HEK293 (cell line): ENCODE data around the gene MCCC2.
A peak's percentile ranks its signal among the peaks of the same experiment; 100 is the strongest.

ENCODE experiments used
- CTCF ChIA-PET: fragments of 350-600 bp; formaldehyde crosslinking; extraction: SDS; loops from one replicate; lab custom pipeline; 2021; ENCODE audit warnings: antibody characterized with exemption; lab: Yijun Ruan, JAX
- POLR2A ChIA-PET: fragments of 300-600 bp; formaldehyde crosslinking; extraction: SDS; loops from one replicate; lab custom pipeline; 2020; ENCODE audit warnings: antibody characterized with exemption, inconsistent platforms; lab: Yijun Ruan, JAX
- H3K27ac ChIP-seq: fragments of 200-500 bp; sonication (Bioruptor generic); 2 replicates; pipeline ENCODE4 v1.5.1; 2014; ENCODE audit warnings: low read depth, low read length, control low read depth, inconsistent platforms; ENCODE audit errors: extremely low read depth
- H3K36me3 ChIP-seq, 2 experiments: fragments of 200-500 bp in 1 of 2; sonication (Bioruptor generic) in 1 of 2; 1 replicate in 1 of 2; 2 replicates in 1 of 2; pipeline ENCODE4 v1.5.1; 2014 to 2017; ENCODE audit warnings: inconsistent platforms in 2 of 2, low read length in 2 of 2; ENCODE audit not compliant: control insufficient read depth in 2 of 2, insufficient read depth in 1 of 2
- H3K4me1 ChIP-seq: fragments of 200-500 bp; sonication (Bioruptor generic); 2 replicates; pipeline ENCODE4 v1.5.1; 2014; ENCODE audit warnings: mild to moderate bottlenecking, low read length, inconsistent platforms; ENCODE audit not compliant: control insufficient read depth, insufficient read depth
- H3K4me3 ChIP-seq: 2 replicates; pipeline ENCODE4 v1.5.1; 2011; ENCODE audit warnings: low read depth, mild to moderate bottlenecking, control low read depth, low read length, moderate library complexity
- H3K9me3 ChIP-seq: fragments of 200-500 bp; sonication (Bioruptor generic); 2 replicates; pipeline ENCODE4 v1.5.1; 2014; ENCODE audit warnings: low read depth, low read length, inconsistent platforms; ENCODE audit not compliant: control insufficient read depth, insufficient read depth
- HOXA7 ChIP-seq: sonication (generic); formaldehyde crosslinking; IDR thresholded peaks from 2 replicates; pipeline ENCODE4 v1.8.1; 2022; ENCODE audit warnings: missing genetic modification reagents, borderline replicate concordance
- SCRT2 ChIP-seq: fragments of 450-650 bp; formaldehyde crosslinking; IDR thresholded peaks from 2 replicates; pipeline ENCODE4 v1.5.1; 2016; ENCODE audit warnings: missing biosample characterization, missing genetic modification characterization
- ZBTB17 ChIP-seq: fragments of 450-650 bp; formaldehyde crosslinking; IDR thresholded peaks from 2 replicates; pipeline ENCODE4 v1.5.1; 2016; ENCODE audit warnings: missing biosample characterization, missing genetic modification characterization
- ZBTB48 ChIP-seq: fragments of 450-650 bp; formaldehyde crosslinking; IDR thresholded peaks from 2 replicates; pipeline ENCODE4 v1.5.1; 2016; ENCODE audit warnings: missing biosample characterization, missing genetic modification characterization
- ZFHX2 ChIP-seq: fragments of 450-650 bp; formaldehyde crosslinking; conservative IDR thresholded peaks from 2 replicates; pipeline ENCODE4 v1.5.1; 2016; ENCODE audit warnings: missing biosample characterization, missing genetic modification characterization
- ZFP3 ChIP-seq: fragments of 450-650 bp; formaldehyde crosslinking; IDR thresholded peaks from 2 replicates; pipeline ENCODE4 v1.5.1; 2016; ENCODE audit warnings: low read depth, missing biosample characterization, missing genetic modification characterization
- ZIC2 ChIP-seq: fragments of 450-650 bp; formaldehyde crosslinking; IDR thresholded peaks from 2 replicates; pipeline ENCODE4 v1.5.1; 2016; ENCODE audit warnings: missing biosample characterization, missing genetic modification characterization
- ZNF10 ChIP-seq: fragments of 450-650 bp; formaldehyde crosslinking; IDR thresholded peaks from 2 replicates; pipeline ENCODE4 v1.5.1; 2017; ENCODE audit warnings: missing biosample characterization, missing genetic modification characterization
- ZNF133 ChIP-seq: fragments of 450-650 bp; formaldehyde crosslinking; IDR thresholded peaks from 2 replicates; pipeline ENCODE4 v1.5.1; 2016; ENCODE audit warnings: missing biosample characterization, missing genetic modification characterization
- ZNF174 ChIP-seq: fragments of 450-650 bp; formaldehyde crosslinking; IDR thresholded peaks from 2 replicates; pipeline ENCODE4 v1.5.0; 2017; ENCODE audit warnings: missing biosample characterization, mild to moderate bottlenecking, missing genetic modification characterization
- ZNF223 ChIP-seq: fragments of 450-650 bp; formaldehyde crosslinking; IDR thresholded peaks from 2 replicates; pipeline ENCODE4 v1.5.1; 2016; ENCODE audit warnings: missing biosample characterization, missing genetic modification characterization
- ZNF335 ChIP-seq: fragments of 450-650 bp; formaldehyde crosslinking; conservative IDR thresholded peaks from 2 replicates; pipeline ENCODE4 v1.5.1; 2016; ENCODE audit warnings: missing biosample characterization, missing genetic modification characterization
- ZNF341 ChIP-seq: fragments of 450-650 bp; formaldehyde crosslinking; IDR thresholded peaks from 2 replicates; pipeline ENCODE4; 2016; ENCODE audit warnings: low read depth, missing biosample characterization, missing genetic modification characterization
- ZNF354C ChIP-seq: fragments of 450-650 bp; formaldehyde crosslinking; IDR thresholded peaks from 2 replicates; pipeline ENCODE4 v1.5.1; 2016; ENCODE audit warnings: missing biosample characterization, missing genetic modification characterization, low read depth, borderline replicate concordance
- ZNF48 ChIP-seq: fragments of 450-650 bp; formaldehyde crosslinking; IDR thresholded peaks from 2 replicates; pipeline ENCODE4 v1.5.1; 2016; ENCODE audit warnings: missing biosample characterization, missing genetic modification characterization
- ZNF629 ChIP-seq: fragments of 450-650 bp; formaldehyde crosslinking; IDR thresholded peaks from 2 replicates; pipeline ENCODE4 v1.5.1; 2017; ENCODE audit warnings: missing biosample characterization, missing genetic modification characterization
- ZNF747 ChIP-seq: fragments of 450-650 bp; formaldehyde crosslinking; IDR thresholded peaks from 2 replicates; pipeline ENCODE4 v1.5.1; 2016; ENCODE audit warnings: missing biosample characterization, missing genetic modification characterization
- ZNF777 ChIP-seq: fragments of 450-650 bp; formaldehyde crosslinking; IDR thresholded peaks from 2 replicates; pipeline ENCODE4 v1.5.1; 2017; ENCODE audit warnings: missing biosample characterization, missing genetic modification characterization, borderline replicate concordance
- ZNF792 ChIP-seq: fragments of 450-650 bp; formaldehyde crosslinking; IDR thresholded peaks from 2 replicates; pipeline ENCODE4 v1.5.1; 2016; ENCODE audit warnings: missing biosample characterization, missing genetic modification characterization
- ZSCAN23 ChIP-seq: fragments of 450-650 bp; formaldehyde crosslinking; IDR thresholded peaks from 2 replicates; pipeline ENCODE4 v1.5.1; 2016; ENCODE audit warnings: missing biosample characterization, missing genetic modification characterization
- TF ChIP-seq, protein P1 (sequence below): fragments of 450-650 bp; formaldehyde crosslinking; IDR thresholded peaks from 2 replicates; pipeline ENCODE4 v1.5.1; 2017; ENCODE audit warnings: missing biosample characterization, missing genetic modification characterization
- TF ChIP-seq, protein P2 (sequence below): fragments of 450-650 bp; formaldehyde crosslinking; IDR thresholded peaks from 2 replicates; pipeline ENCODE4 v1.5.1; 2017; ENCODE audit warnings: missing biosample characterization, missing genetic modification characterization
- TF ChIP-seq, protein P3 (sequence below): fragments of 450-650 bp; formaldehyde crosslinking; IDR thresholded peaks from 2 replicates; pipeline ENCODE4 v1.5.1; 2016; ENCODE audit warnings: missing biosample characterization, missing genetic modification characterization
- TF ChIP-seq, protein P4 (sequence below): fragments of 450-650 bp; formaldehyde crosslinking; IDR thresholded peaks from 2 replicates; pipeline ENCODE4 v1.5.1; 2016; ENCODE audit warnings: missing biosample characterization, missing genetic modification characterization
- TF ChIP-seq, protein P5 (sequence below): fragments of 450-650 bp; formaldehyde crosslinking; IDR thresholded peaks from 2 replicates; pipeline ENCODE4 v1.5.1; 2016; ENCODE audit warnings: missing biosample characterization, missing genetic modification characterization
- TF ChIP-seq, protein P6 (sequence below): fragments of 450-650 bp; formaldehyde crosslinking; IDR thresholded peaks from 2 replicates; pipeline ENCODE4 v1.5.1; 2016; ENCODE audit warnings: missing biosample characterization, missing genetic modification characterization, low read depth
- TF ChIP-seq, protein P7 (sequence below): fragments of 450-650 bp; formaldehyde crosslinking; IDR thresholded peaks from 2 replicates; pipeline ENCODE4 v1.5.1; 2017; ENCODE audit warnings: missing biosample characterization, mild to moderate bottlenecking, missing genetic modification characterization, moderate library complexity

Gene MCCC2

DNA sequence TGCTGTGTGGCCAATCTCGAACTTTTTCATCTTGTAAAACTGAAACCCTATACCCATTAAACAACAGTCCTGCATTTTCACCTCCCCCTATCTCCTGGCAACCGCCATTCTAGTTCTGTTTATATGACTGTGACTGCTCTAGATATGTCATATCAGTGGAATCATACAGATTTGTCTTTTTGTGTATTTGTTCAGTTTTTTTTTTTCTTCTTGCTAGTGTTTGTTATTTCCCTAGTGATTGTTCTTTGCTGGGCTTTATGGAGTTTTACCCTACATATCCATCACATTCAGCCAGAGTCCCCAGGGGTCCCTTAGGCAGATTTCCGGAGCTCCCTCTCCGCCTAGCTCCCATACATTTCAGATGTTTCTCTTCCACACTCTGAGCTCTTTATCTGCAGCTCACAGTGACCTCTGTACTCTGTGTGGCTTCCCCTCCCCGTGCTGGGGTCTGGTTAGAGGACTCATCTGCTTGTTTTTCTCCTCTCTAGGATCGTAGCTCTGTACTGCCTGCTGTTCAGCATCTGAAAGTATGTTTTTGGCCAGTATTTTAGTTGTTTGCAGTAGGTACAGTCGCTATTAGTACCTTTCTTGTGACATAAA is 106.8 kb downstream of the MCCC2 start:
- H3K36me3 ChIP-seq = no peaks in the 10 kb centered on the region
- peaks cover 11% of the 10 kb centered on the region for H3K4me1 ChIP-seq
- no peaks in the 10 kb centered on the region for H3K9me3 ChIP-seq
- peak overlapping the region; percentile 43 for H3K27ac ChIP-seq
- no peak overlapping the region for H3K4me3 ChIP-seq
- POLR2A ChIA-PET = no interaction called here
- CTCF ChIA-PET = interaction anchor here (0.6 to 1.4 kb wide), 4 partner anchors 11 to 218 kb away, joined by 3 to 4 read pairs (median 4); no protein-coding TSS in a partner anchor
- TF ChIP-seq, protein P1, sequence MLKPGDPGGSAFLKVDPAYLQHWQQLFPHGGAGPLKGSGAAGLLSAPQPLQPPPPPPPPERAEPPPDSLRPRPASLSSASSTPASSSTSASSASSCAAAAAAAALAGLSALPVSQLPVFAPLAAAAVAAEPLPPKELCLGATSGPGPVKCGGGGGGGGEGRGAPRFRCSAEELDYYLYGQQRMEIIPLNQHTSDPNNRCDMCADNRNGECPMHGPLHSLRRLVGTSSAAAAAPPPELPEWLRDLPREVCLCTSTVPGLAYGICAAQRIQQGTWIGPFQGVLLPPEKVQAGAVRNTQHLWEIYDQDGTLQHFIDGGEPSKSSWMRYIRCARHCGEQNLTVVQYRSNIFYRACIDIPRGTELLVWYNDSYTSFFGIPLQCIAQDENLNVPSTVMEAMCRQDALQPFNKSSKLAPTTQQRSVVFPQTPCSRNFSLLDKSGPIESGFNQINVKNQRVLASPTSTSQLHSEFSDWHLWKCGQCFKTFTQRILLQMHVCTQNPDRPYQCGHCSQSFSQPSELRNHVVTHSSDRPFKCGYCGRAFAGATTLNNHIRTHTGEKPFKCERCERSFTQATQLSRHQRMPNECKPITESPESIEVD (tag by site-specific recombination) = peak; percentile 96
- TF ChIP-seq ZBTB48 (tag by site-specific recombination) (peak; percentile 91), ZNF354C (tag by site-specific recombination) (no peak), ZNF777 (tag by site-specific recombination) (no peak), ZNF747 (no peak), ZNF629 (tag by site-specific recombination) (no peak), ZNF174 (no peak), ZNF341 (peak; percentile 43; the same call in 1 of the 2 replicates), ZFP3 (tag by site-specific recombination) (no peak), ZNF133 (tag by site-specific recombination) (no peak), ZBTB17 (tag by site-specific recombination) (peak; percentile 97), ZNF335 (tag by site-specific recombination) (peak; percentile 77), ZFHX2 (tag by site-specific recombination) (no peak), ZNF10 (no peak), ZIC2 (tag by site-specific recombination) (peak; percentile 31), SCRT2 (tag by site-specific recombination) (no peak), HOXA7 (CRISPR knock-in tag) (no peak), ZNF223 (no peak), ZSCAN23 (tag by site-specific recombination) (no peak), ZNF48 (tag by site-specific recombination) (no peak), ZNF792 (tag by site-specific recombination) (no peak)
- TF ChIP-seq, protein P2, sequence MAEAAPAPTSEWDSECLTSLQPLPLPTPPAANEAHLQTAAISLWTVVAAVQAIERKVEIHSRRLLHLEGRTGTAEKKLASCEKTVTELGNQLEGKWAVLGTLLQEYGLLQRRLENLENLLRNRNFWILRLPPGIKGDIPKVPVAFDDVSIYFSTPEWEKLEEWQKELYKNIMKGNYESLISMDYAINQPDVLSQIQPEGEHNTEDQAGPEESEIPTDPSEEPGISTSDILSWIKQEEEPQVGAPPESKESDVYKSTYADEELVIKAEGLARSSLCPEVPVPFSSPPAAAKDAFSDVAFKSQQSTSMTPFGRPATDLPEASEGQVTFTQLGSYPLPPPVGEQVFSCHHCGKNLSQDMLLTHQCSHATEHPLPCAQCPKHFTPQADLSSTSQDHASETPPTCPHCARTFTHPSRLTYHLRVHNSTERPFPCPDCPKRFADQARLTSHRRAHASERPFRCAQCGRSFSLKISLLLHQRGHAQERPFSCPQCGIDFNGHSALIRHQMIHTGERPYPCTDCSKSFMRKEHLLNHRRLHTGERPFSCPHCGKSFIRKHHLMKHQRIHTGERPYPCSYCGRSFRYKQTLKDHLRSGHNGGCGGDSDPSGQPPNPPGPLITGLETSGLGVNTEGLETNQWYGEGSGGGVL (tag by site-specific recombination) = 0 out of 2 replicates have a peak, but pooled peaks have one; percentile 10
- TF ChIP-seq, protein P3, sequence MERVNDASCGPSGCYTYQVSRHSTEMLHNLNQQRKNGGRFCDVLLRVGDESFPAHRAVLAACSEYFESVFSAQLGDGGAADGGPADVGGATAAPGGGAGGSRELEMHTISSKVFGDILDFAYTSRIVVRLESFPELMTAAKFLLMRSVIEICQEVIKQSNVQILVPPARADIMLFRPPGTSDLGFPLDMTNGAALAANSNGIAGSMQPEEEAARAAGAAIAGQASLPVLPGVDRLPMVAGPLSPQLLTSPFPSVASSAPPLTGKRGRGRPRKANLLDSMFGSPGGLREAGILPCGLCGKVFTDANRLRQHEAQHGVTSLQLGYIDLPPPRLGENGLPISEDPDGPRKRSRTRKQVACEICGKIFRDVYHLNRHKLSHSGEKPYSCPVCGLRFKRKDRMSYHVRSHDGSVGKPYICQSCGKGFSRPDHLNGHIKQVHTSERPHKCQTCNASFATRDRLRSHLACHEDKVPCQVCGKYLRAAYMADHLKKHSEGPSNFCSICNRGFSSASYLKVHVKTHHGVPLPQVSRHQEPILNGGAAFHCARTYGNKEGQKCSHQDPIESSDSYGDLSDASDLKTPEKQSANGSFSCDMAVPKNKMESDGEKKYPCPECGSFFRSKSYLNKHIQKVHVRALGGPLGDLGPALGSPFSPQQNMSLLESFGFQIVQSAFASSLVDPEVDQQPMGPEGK = peak; percentile 30; the same call in 1 of the 2 replicates
- TF ChIP-seq, protein P4, sequence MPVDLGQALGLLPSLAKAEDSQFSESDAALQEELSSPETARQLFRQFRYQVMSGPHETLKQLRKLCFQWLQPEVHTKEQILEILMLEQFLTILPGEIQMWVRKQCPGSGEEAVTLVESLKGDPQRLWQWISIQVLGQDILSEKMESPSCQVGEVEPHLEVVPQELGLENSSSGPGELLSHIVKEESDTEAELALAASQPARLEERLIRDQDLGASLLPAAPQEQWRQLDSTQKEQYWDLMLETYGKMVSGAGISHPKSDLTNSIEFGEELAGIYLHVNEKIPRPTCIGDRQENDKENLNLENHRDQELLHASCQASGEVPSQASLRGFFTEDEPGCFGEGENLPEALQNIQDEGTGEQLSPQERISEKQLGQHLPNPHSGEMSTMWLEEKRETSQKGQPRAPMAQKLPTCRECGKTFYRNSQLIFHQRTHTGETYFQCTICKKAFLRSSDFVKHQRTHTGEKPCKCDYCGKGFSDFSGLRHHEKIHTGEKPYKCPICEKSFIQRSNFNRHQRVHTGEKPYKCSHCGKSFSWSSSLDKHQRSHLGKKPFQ (tag by site-specific recombination) = peak; percentile 23; the same call in 1 of the 2 replicates
- TF ChIP-seq, protein P5, sequence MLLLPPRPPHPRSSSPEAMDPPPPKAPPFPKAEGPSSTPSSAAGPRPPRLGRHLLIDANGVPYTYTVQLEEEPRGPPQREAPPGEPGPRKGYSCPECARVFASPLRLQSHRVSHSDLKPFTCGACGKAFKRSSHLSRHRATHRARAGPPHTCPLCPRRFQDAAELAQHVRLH (tag by site-specific recombination) = peak; percentile 72
- TF ChIP-seq, protein P6, sequence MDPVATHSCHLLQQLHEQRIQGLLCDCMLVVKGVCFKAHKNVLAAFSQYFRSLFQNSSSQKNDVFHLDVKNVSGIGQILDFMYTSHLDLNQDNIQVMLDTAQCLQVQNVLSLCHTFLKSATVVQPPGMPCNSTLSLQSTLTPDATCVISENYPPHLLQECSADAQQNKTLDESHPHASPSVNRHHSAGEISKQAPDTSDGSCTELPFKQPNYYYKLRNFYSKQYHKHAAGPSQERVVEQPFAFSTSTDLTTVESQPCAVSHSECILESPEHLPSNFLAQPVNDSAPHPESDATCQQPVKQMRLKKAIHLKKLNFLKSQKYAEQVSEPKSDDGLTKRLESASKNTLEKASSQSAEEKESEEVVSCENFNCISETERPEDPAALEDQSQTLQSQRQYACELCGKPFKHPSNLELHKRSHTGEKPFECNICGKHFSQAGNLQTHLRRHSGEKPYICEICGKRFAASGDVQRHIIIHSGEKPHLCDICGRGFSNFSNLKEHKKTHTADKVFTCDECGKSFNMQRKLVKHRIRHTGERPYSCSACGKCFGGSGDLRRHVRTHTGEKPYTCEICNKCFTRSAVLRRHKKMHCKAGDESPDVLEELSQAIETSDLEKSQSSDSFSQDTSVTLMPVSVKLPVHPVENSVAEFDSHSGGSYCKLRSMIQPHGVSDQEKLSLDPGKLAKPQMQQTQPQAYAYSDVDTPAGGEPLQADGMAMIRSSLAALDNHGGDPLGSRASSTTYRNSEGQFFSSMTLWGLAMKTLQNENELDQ (tag by site-specific recombination) = no peak
- TF ChIP-seq, protein P7, sequence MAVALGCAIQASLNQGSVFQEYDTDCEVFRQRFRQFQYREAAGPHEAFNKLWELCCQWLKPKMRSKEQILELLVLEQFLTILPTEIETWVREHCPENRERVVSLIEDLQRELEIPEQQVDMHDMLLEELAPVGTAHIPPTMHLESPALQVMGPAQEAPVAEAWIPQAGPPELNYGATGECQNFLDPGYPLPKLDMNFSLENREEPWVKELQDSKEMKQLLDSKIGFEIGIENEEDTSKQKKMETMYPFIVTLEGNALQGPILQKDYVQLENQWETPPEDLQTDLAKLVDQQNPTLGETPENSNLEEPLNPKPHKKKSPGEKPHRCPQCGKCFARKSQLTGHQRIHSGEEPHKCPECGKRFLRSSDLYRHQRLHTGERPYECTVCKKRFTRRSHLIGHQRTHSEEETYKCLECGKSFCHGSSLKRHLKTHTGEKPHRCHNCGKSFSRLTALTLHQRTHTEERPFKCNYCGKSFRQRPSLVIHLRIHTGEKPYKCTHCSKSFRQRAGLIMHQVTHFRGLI = 0 out of 2 replicates have a peak, but pooled peaks have one; percentile 13
